Amniotic stem cell (primary cell): ENCODE data around the gene IPP.
"Not testable (repeated sequence)": the region's sequence is repeated elsewhere in the genome, so short reads cannot be mapped to it uniquely, and the experiment has no call there.

Source experiments
- DNase-seq: peaks from one replicate; lab custom pipeline; 2025; lab: John Stamatoyannopoulos, UW

Gene IPP

GRCh38 chr1:45684402-45684801 lies 66.1 kb downstream of the IPP start:
- no peak for DNase-seq

- DNase-seq = no peak
These were observed 67.5 kb downstream of the IPP start for GRCh38 chr1:45682942-45683341.

GRCh38 chr1:45679123-45679522 lies 71.3 kb downstream of the IPP start:
- no peak for DNase-seq

GRCh38 chr1:45678489-45678888 lies 72.0 kb downstream of the IPP start:
- DNase-seq = no peak

- DNase-seq = no peak
These were observed 72.7 kb downstream of the IPP start for GRCh38 chr1:45677751-45678245.

- not testable (repeated sequence) for DNase-seq
These were observed 73.9 kb downstream of the IPP start for GRCh38 chr1:45676553-45676952.

GRCh38 chr1:45674478-45674877 lies 76.0 kb downstream of the IPP start:
- no peak for DNase-seq

GRCh38 chr1:45673956-45674355 lies 76.5 kb downstream of the IPP start:
- no peak for DNase-seq

- no peak for DNase-seq
These were observed 80.4 kb downstream of the IPP start for GRCh38 chr1:45669859-45670655.

GRCh38 chr1:45669379-45669778 lies 81.1 kb downstream of the IPP start:
- no peak for DNase-seq

- no peak for DNase-seq
These were observed 81.9 kb downstream of the IPP start for GRCh38 chr1:45668526-45668925.

- no peak for DNase-seq
These were observed 82.9 kb downstream of the IPP start for GRCh38 chr1:45667321-45668111.

GRCh38 chr1:45666836-45667235 lies 83.6 kb downstream of the IPP start:
- DNase-seq = no peak

- no peak for DNase-seq
These were observed 90.1 kb downstream of the IPP start for GRCh38 chr1:45660336-45660735.

GRCh38 chr1:45659222-45659621 lies 91.2 kb downstream of the IPP start:
- no peak for DNase-seq

GRCh38 chr1:45658171-45658570 lies 92.3 kb downstream of the IPP start:
- no peak for DNase-seq

- no peak for DNase-seq
These were observed 93.8 kb downstream of the IPP start for GRCh38 chr1:45656573-45657226.

- no peak for DNase-seq
These were observed 95.7 kb downstream of the IPP start for GRCh38 chr1:45654540-45655280.
